T-cell (primary cell): ENCODE data around the gene NAXD. TPM values are rescaled to one million over a fixed set of nuclear protein-coding genes. Genes with fewer than 3 reads are reported as not detected.
"Not testable (repeated sequence)": the region's sequence is repeated elsewhere in the genome, so short reads cannot be mapped to it uniquely, and the experiment has no call there.

ENCODE experiments used
- ATAC-seq, 4 experiments: fragments of 200-7000 bp in 3 of 4; fragments of 150-1000 bp in 1 of 4; cut with Tn5 transposase; replicated peaks in 1 of 4; 1 replicate in 3 of 4; 2 replicates in 1 of 4; pipeline ENCODE4 v1.10.0; 2021; ENCODE audit warnings: moderate library complexity in 3 of 4, mild to moderate bottlenecking in 2 of 4, moderate number of reproducible peaks in 1 of 4
- CTCF ChIA-PET, 2 donors: fragments of 300-600 bp; sonication (Branson Sonifier 250); formaldehyde crosslinking; loops; one replicate each; lab custom pipeline; 2022; ENCODE audit warnings: antibody characterized with exemption in 2 of 2; lab: Charles Lee
- POLR2A ChIA-PET, 2 donors: fragments of 300-600 bp; sonication (Branson Sonifier 250); formaldehyde crosslinking; loops; one replicate each; lab custom pipeline; 2022; ENCODE audit warnings: antibody characterized with exemption in 2 of 2; lab: Charles Lee
- DNase-seq, 35 experiments: peaks; one replicate each; pipeline versions ENCODE4 v3.0.0 to v3.0.0-alpha.2; 2013 to 2023
- H3K27ac ChIP-seq: one replicate; pipeline ENCODE4 v1.5.1; 2013; ENCODE audit warnings: low read length
- H3K27me3 ChIP-seq, 2 experiments: replicated peaks in 1 of 2; 1 replicate in 1 of 2; 2 replicates in 1 of 2; pipeline versions ENCODE4 v1.6.1 to v1.7.0; 2013; ENCODE audit warnings: low read length in 1 of 2, mixed read lengths in 1 of 2; ENCODE audit not compliant: control insufficient read depth in 2 of 2, insufficient read depth in 2 of 2; ENCODE audit errors: extremely low read depth in 1 of 2
- H3K36me3 ChIP-seq, 2 donors: 1 replicate in 1 of 2; 2 replicates in 1 of 2; pipeline versions ENCODE4 v1.6.1 to v1.7.0; 2013; ENCODE audit warnings: low read length in 1 of 2; ENCODE audit not compliant: control insufficient read depth in 2 of 2, insufficient read depth in 1 of 2; ENCODE audit errors: extremely low read depth in 1 of 2
- H3K4me1 ChIP-seq, 2 experiments: 1 replicate in 1 of 2; 2 replicates in 1 of 2; pipeline versions ENCODE4 v1.6.1 to v1.7.0; 2013; ENCODE audit warnings: low read length in 2 of 2, mixed read lengths in 1 of 2; ENCODE audit not compliant: insufficient read depth in 2 of 2, control insufficient read depth in 1 of 2; ENCODE audit errors: extremely low read depth in 1 of 2
- H3K4me3 ChIP-seq, 2 donors: 1 replicate in 1 of 2; 2 replicates in 1 of 2; pipeline versions ENCODE4 v1.5.1 to v1.7.0; 2013; ENCODE audit warnings: mild to moderate bottlenecking in 2 of 2, low read length in 1 of 2, moderate library complexity in 1 of 2; ENCODE audit not compliant: control insufficient read depth in 1 of 2; ENCODE audit errors: extremely low read depth in 1 of 2
- H3K9me3 ChIP-seq: 2 replicates; pipeline ENCODE4 v1.7.0; 2013
- H3K27ac Mint-ChIP-seq, 2 donors: one replicate each; pipeline ENCODE4 v1.8.0; 2020 to 2021; ENCODE audit warnings: mild to moderate bottlenecking in 2 of 2, mixed read lengths in 2 of 2
- H3K27me3 Mint-ChIP-seq, 2 donors: one replicate each; pipeline ENCODE4 v1.8.0; 2021 to 2022; ENCODE audit warnings: mixed read lengths in 2 of 2
- H3K36me3 Mint-ChIP-seq: one replicate; pipeline ENCODE4 v1.8.0; 2021; ENCODE audit warnings: mixed read lengths
- H3K4me1 Mint-ChIP-seq, 3 donors: one replicate each; pipeline ENCODE4 v1.8.0; 2020 to 2022; ENCODE audit warnings: mixed read lengths in 3 of 3, mild to moderate bottlenecking in 1 of 3
- H3K4me3 Mint-ChIP-seq, 3 donors: one replicate each; pipeline ENCODE4 v1.8.0; 2020 to 2022; ENCODE audit warnings: mild to moderate bottlenecking in 3 of 3, mixed read lengths in 3 of 3, moderate library complexity in 3 of 3
- H3K9me3 Mint-ChIP-seq, 3 donors: one replicate each; pipeline ENCODE4 v1.8.0; 2020 to 2022; ENCODE audit warnings: mixed read lengths in 3 of 3
- WGBS: methylation state at CpG from one replicate; pipeline ENCODE4 v1.1.5; 2013; ENCODE audit warnings: missing lambda C conversion rate; ENCODE audit not compliant: insufficient coverage; 5-methylcytosine and 5-hydroxymethylcytosine counted together
- total RNA-seq, 35 experiments: library from RNA in 6 of 35; stranded (reverse) in 6 of 35; fragments of 120-200 nt in 1 of 35; gene quantifications; one replicate each; pipeline versions ENCODE4 v1.2.1 to v1.2.4 and lab custom pipeline; 2013 to 2026

The NAXD gene
- total RNA-seq, 5 donors from 2014 or later (not counting 1 experiment from before 2014, with no cell fraction given): 22.2 to 34.3 (median 29.2) TPM

DNA sequence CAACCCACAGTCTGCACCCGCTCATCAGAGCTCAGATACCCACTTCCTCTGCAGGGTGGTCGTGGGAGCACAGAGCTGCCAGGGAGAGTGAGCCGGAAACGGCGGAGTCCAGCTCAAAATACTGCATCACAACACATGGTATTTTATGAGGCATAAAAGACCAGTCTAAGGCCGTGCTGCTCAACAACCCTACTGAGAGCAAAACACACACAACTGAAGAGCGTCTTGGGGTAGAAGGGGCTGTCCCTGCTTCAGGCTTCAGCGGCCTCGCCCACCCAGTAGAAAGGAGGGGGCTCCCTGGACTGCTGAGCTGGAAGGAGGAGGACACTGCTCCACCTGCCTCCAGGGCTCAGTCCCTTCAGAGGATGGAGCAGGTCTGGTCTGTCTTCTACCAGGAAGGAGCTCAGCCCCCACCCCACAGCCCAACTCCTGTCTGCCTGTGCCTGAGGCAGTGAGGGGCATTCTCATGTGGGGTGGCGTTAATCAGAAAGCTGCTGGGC, 36.9 kb downstream of the NAXD start:
- no CpG with 5 or more reads among the region's 10 CpGs for WGBS
- Histone ChIP-seq H3K9me3 (no peaks in the 10 kb centered on the region), H3K36me3 (peaks cover 24 to 54% of the 10 kb centered on the region in 2 donors), H3K27me3 (no peaks in the 10 kb centered on the region), H3K4me1 (no peaks in the 10 kb centered on the region), H3K27ac (no peak overlapping the region), H3K4me3 (no peak overlapping the region)
- peaks cover 33% of the 10 kb centered on the region for H3K36me3 Mint-ChIP-seq
- no peaks in the 10 kb centered on the region for H3K9me3 Mint-ChIP-seq
- H3K27ac Mint-ChIP-seq: no peak overlapping the region
- H3K4me1 Mint-ChIP-seq: peaks cover 4 to 14% (median 14%) of the 10 kb centered on the region in 3 donors
- no peaks in the 10 kb centered on the region for H3K27me3 Mint-ChIP-seq
- ChIA-PET POLR2A (no interaction called here), CTCF (no interaction called here)
- DNase-seq: no peak
- ATAC-seq: no peak
- H3K4me3 Mint-ChIP-seq: no peak overlapping the region

DNA sequence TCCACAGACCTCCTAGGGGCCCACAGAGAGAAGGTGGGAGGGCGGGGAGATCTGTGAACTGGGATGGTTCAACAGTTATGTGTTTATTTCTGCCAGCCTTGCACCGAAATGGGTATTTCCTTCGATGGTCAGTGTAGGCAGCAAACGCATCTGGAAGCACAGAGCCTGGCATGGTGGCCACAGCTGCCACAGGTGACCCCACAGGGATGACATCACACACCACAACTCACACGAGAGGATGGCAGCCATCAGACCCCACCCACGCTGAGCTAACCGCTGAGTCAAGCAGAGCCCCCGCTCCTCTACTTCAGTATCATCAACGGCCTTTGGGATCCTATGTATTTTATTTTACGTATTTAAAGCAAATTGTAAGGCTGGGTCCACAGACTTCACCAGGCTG, 37.4 kb downstream of the NAXD start:
- no peak overlapping the region for H3K27ac ChIP-seq
- ATAC-seq (no peak), DNase-seq (no peak)
- H3K9me3 ChIP-seq: no peaks in the 10 kb centered on the region
- no peaks in the 10 kb centered on the region for H3K4me1 ChIP-seq
- ChIA-PET CTCF (no interaction called here), POLR2A (no interaction called here)
- H3K9me3 Mint-ChIP-seq: no peaks in the 10 kb centered on the region
- H3K4me3 Mint-ChIP-seq: no peak overlapping the region
- no peak overlapping the region for H3K4me3 ChIP-seq
- H3K4me1 Mint-ChIP-seq: peaks cover 8 to 19% (median 19%) of the 10 kb centered on the region in 3 donors
- peaks cover 33% of the 10 kb centered on the region for H3K36me3 Mint-ChIP-seq
- H3K27me3 Mint-ChIP-seq: no peaks in the 10 kb centered on the region
- no peaks in the 10 kb centered on the region for H3K27me3 ChIP-seq
- WGBS: 92% methylated on average over 2 of the region's 10 CpGs
- peaks cover 24 to 52% of the 10 kb centered on the region in 2 donors for H3K36me3 ChIP-seq
- no peak overlapping the region for H3K27ac Mint-ChIP-seq

DNA sequence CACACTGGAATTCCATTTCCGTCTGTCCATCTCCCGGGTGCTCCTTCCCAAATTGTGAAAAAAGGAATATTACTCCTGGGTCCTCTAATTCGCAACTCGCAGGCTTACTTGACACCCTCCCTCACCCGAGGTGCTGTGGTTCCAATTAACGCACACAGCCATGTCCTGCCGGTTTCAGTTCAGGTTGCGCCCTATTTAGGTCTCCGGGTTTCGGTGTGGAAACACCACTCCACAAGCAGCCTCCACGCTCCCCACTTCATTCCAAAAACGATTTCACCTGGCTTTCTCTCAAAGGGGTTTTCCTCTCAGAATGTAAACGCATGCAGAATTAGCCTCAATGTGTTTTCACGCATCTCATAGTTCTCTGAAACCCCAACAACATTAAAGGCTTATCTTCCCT, 37.9 kb downstream of the NAXD start:
- DNase-seq: no peak
- Histone ChIP-seq H3K27ac (no peak overlapping the region), H3K27me3 (no peaks in the 10 kb centered on the region), H3K36me3 (peaks cover 24 to 48% of the 10 kb centered on the region in 2 donors), H3K4me1 (no peaks in the 10 kb centered on the region), H3K4me3 (no peak overlapping the region), H3K9me3 (no peaks in the 10 kb centered on the region)
- POLR2A ChIA-PET: no interaction called here
- Mint-ChIP-seq H3K4me3 (no peak overlapping the region), H3K36me3 (peaks cover 37% of the 10 kb centered on the region), H3K27ac (peak overlapping the region in 1 of 2 donors; percentile 8), H3K9me3 (no peaks in the 10 kb centered on the region), H3K27me3 (no peaks in the 10 kb centered on the region), H3K4me1 (peaks cover 14 to 24% (median 24%) of the 10 kb centered on the region in 3 donors)
- ATAC-seq: no peak
- 80% methylated on average over 13 of the region's 14 CpGs for WGBS
- CTCF ChIA-PET: no interaction called here

DNA sequence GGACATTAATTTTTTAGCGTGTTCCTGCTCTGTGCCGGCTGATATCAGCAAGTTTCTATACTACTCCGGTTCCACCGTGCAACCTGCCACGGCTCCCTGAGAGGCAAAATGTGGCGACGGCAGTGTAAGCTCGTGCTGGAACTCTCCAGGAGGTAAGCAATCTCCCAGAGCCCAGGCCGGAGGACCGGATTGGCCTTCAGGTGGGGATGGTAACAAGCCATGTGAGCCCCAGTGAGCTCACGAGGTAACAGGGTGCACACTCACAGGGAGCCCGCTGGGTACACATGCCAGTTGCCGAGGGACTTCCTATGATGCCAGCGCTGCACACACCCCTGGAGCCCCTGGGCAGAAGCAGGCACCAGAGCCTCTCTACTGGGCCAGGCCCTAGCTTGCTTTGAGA, 38.5 kb downstream of the NAXD start:
- CTCF ChIA-PET: no interaction called here

DNA sequence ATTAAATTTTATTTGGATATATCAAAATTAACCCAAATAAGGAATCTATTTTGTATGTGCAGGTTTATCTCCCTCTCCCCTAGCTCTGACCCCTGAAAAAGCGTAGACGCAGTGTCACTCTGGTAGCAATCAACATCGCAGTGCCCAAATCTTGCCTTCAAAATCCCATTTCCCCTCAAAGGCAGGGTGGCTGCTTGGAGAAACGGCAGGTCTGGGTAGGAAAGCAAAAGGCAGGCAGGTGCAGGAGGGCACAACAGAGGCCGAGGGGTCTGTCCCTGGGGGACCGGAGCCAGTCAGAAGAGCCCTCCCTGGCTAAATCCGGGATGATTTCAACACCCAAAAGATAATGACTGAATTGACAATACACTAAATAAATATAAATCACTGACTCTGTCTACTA, 41.9 kb downstream of the NAXD start:
- H3K4me3 ChIP-seq: no peak overlapping the region
- no peak overlapping the region for H3K27ac ChIP-seq
- H3K36me3 ChIP-seq: peaks cover 10 to 40% of the 10 kb centered on the region in 2 donors
- ATAC-seq: no peak
- no peak overlapping the region for H3K4me3 Mint-ChIP-seq
- DNase-seq: no peak
- POLR2A ChIA-PET: interaction anchor here in 1 of 2 donors (0.7 kb wide), 1 partner anchor 534 kb away, joined by 3 read pairs; no protein-coding TSS in a partner anchor
- no peak overlapping the region for H3K27ac Mint-ChIP-seq
- H3K36me3 Mint-ChIP-seq: peaks cover 48% of the 10 kb centered on the region
- H3K27me3 ChIP-seq: no peaks in the 10 kb centered on the region
- H3K9me3 ChIP-seq: no peaks in the 10 kb centered on the region
- peaks cover 29 to 42% (median 35%) of the 10 kb centered on the region in 3 donors for H3K4me1 Mint-ChIP-seq
- peaks cover 0 to 4% of the 10 kb centered on the region in 2 experiments for H3K4me1 ChIP-seq
- H3K9me3 Mint-ChIP-seq: peaks cover 0 to 8% (median 0%) of the 10 kb centered on the region in 3 donors
- WGBS: 100% methylated on average over 2 of the region's 7 CpGs
- CTCF ChIA-PET: no interaction called here
- H3K27me3 Mint-ChIP-seq: no peaks in the 10 kb centered on the region

More for the DNA sequence above, 38.5 kb downstream of the NAXD start:
- H3K27me3 ChIP-seq: no peaks in the 10 kb centered on the region
- DNase-seq (no peak), ATAC-seq (no peak)
- peaks cover 0 to 4% of the 10 kb centered on the region in 2 experiments for H3K4me1 ChIP-seq
- Mint-ChIP-seq H3K4me1 (peaks cover 19 to 30% (median 28%) of the 10 kb centered on the region in 3 donors), H3K27ac (no peak overlapping the region), H3K27me3 (no peaks in the 10 kb centered on the region), H3K9me3 (no peaks in the 10 kb centered on the region), H3K36me3 (peaks cover 38% of the 10 kb centered on the region), H3K4me3 (no peak overlapping the region)
- no peaks in the 10 kb centered on the region for H3K9me3 ChIP-seq
- POLR2A ChIA-PET: no interaction called here
- H3K27ac ChIP-seq: no peak overlapping the region
- H3K36me3 ChIP-seq: peaks cover 19 to 44% of the 10 kb centered on the region in 2 donors
- WGBS: 99% methylated on average over 14 of the region's 14 CpGs
- no peak overlapping the region for H3K4me3 ChIP-seq

DNA sequence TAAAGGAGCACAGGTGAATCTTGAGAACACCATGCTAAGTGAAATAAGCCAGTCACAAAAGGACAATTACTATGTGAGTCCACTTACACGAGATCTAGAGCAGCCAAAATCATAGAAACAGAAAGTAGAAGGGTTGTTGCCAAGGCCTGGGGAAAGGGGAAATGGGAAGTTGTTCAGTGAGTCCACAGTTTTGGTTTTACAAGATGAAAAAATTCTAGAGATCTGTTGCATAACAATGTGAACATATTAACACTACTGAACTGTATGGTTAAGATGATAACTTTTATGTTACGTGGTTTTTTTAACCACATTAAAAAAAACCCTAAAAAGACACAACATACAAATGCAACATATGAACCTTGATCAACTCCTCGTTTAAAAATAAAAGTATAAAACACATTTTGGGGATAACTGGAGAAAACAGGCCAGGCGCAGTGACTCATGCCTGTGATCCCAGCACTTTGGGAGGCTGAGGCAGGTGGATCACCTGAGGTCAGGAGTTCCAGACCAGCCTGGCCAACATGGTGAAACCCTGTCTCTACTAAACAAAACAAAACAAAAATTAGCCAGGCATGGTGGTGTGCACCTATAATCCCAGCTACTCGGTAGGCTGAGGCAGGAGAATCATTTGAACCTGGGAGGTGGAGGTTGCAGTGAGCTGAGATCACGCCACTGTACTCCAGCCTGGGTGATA, 43.0 kb downstream of the NAXD start:
- POLR2A ChIA-PET, H3K27me3 Mint-ChIP-seq, H3K4me3 ChIP-seq, H3K27me3 ChIP-seq, H3K27ac ChIP-seq, CTCF ChIA-PET, H3K9me3 Mint-ChIP-seq, H3K9me3 ChIP-seq, H3K4me1 ChIP-seq: not testable (repeated sequence)
- Mint-ChIP-seq H3K27ac (peak overlapping the region; percentile 66 to 71), H3K36me3 (peaks cover 57% of the 10 kb centered on the region), H3K4me3 (peak overlapping the region; percentile 0 to 22 (median 2)), H3K4me1 (peaks cover 29 to 39% (median 35%) of the 10 kb centered on the region in 3 donors)
- ATAC-seq (peak; percentile 38 to 79 (median 45)), DNase-seq (peak in 1 of 35 experiments; percentile 14)
- H3K36me3 ChIP-seq: peaks cover 19 to 42% of the 10 kb centered on the region in 2 donors
- WGBS: no CpG with 5 or more reads among the region's 6 CpGs
